HEK293T (cell line): ENCODE data around the gene PTX4.

Experiments used
- CTCF ChIA-PET: fragments of 350-600 bp; formaldehyde crosslinking; extraction: SDS; loops from one replicate; lab custom pipeline; 2021; ENCODE audit warnings: antibody characterized with exemption, inconsistent platforms; lab: Yijun Ruan, JAX
- POLR2A ChIA-PET: fragments of 350-600 bp; formaldehyde crosslinking; extraction: SDS; loops from one replicate; lab custom pipeline; 2020; ENCODE audit warnings: antibody characterized with exemption, inconsistent platforms; lab: Yijun Ruan, JAX
- DNase-seq: peaks from one replicate; pipeline ENCODE4 v3.0.0; 2012; ENCODE audit warnings: mixed read lengths; ENCODE audit errors: extremely low spot score
- ARNT ChIP-seq: fragments of 450-650 bp; IDR thresholded peaks from 2 replicates; pipeline ENCODE4 v1.6.1; 2017; ENCODE audit warnings: mild to moderate bottlenecking
- BHLHE40 ChIP-seq: fragments of 450-650 bp; IDR thresholded peaks from 2 replicates; pipeline ENCODE4 v1.6.1; 2016; ENCODE audit warnings: mild to moderate bottlenecking, moderate library complexity, borderline replicate concordance
- CTBP1 ChIP-seq: fragments of 450-650 bp; IDR thresholded peaks from 2 replicates; pipeline ENCODE4 v1.6.1; 2016; ENCODE audit warnings: borderline replicate concordance
- ELF4 ChIP-seq: fragments of 450-650 bp; IDR thresholded peaks from 2 replicates; pipeline ENCODE4 v1.6.1; 2017; ENCODE audit warnings: antibody characterized with exemption
- FOXA1 ChIP-seq: fragments of 450-650 bp; IDR thresholded peaks from 2 replicates; pipeline ENCODE4 v1.6.1; 2016; ENCODE audit warnings: mild to moderate bottlenecking
- FOXK2 ChIP-seq: fragments of 450-650 bp; IDR thresholded peaks from 2 replicates; pipeline ENCODE4 v1.6.1; 2016; ENCODE audit warnings: mild to moderate bottlenecking
- FOXM1 ChIP-seq: fragments of 450-650 bp; IDR thresholded peaks from 2 replicates; pipeline ENCODE4 v1.6.1; 2017; ENCODE audit warnings: mild to moderate bottlenecking, borderline replicate concordance
- HDGF ChIP-seq: fragments of 450-650 bp; IDR thresholded peaks from 2 replicates; pipeline ENCODE4 v1.6.1; 2017; ENCODE audit warnings: antibody characterized with exemption, borderline replicate concordance
- L3MBTL2 ChIP-seq: fragments of 450-650 bp; conservative IDR thresholded peaks from 2 replicates; pipeline ENCODE4 v1.6.1; 2016; ENCODE audit warnings: mild to moderate bottlenecking
- LEF1 ChIP-seq: fragments of 450-650 bp; IDR thresholded peaks from 2 replicates; pipeline ENCODE4 v1.6.1; 2017; ENCODE audit warnings: mild to moderate bottlenecking, borderline replicate concordance
- NFRKB ChIP-seq: fragments of 450-650 bp; IDR thresholded peaks from 2 replicates; pipeline ENCODE4 v1.6.1; 2016; ENCODE audit warnings: mild to moderate bottlenecking, moderate library complexity
- PKNOX1 ChIP-seq: fragments of 450-650 bp; IDR thresholded peaks from 2 replicates; pipeline ENCODE4 v1.6.1; 2016
- SP1 ChIP-seq: fragments of 450-650 bp; IDR thresholded peaks from 2 replicates; pipeline ENCODE4 v1.6.1; 2017
- SUZ12 ChIP-seq: fragments of 450-650 bp; IDR thresholded peaks from 2 replicates; pipeline ENCODE4 v1.6.1; 2016; ENCODE audit warnings: mild to moderate bottlenecking
- TARDBP ChIP-seq: fragments of 450-650 bp; IDR thresholded peaks from 2 replicates; pipeline ENCODE4 v1.6.1; 2016
- ZNF384 ChIP-seq: fragments of 450-650 bp; IDR thresholded peaks from 2 replicates; pipeline ENCODE4 v1.6.1; 2016

PTX4 gene

GRCh38 chr16:1501630-1502029 is 12.9 kb upstream of the PTX4 start:
- ChIA-PET CTCF (no interaction called here), POLR2A (interaction anchor here (2.8 kb wide), 1 partner anchor 8 kb away, joined by 8 read pairs; the partner anchor contains the start of gene TELO2)
- TF ChIP-seq PKNOX1, result no peak
- TF ChIP-seq FOXM1, result no peak
- no peak for TF ChIP-seq CTBP1
- TF ChIP-seq TARDBP, result no peak
- no peak for TF ChIP-seq SUZ12
- no peak for TF ChIP-seq LEF1
- DNase-seq, result no peak

GRCh38 chr16:1500465-1501150 is 11.9 kb upstream of the PTX4 start:
- TF ChIP-seq ZNF384 (no peak), TARDBP (no peak), HDGF (no peak), CTBP1 (no peak), ELF4 (no peak), FOXA1 (no peak), LEF1 (no peak), BHLHE40 (no peak), NFRKB (no peak), PKNOX1 (no peak), FOXM1 (no peak), ARNT (no peak), SUZ12 (no peak), FOXK2 (no peak), SP1 (no peak), L3MBTL2 (no peak)
- CTCF ChIA-PET, result no interaction called here
- DNase-seq, result no peak
- POLR2A ChIA-PET, result no interaction called here

- no peak for TF ChIP-seq FOXA1
- TF ChIP-seq FOXM1, result no peak
- TF ChIP-seq NFRKB, result no peak
- no peak for TF ChIP-seq BHLHE40
- TF ChIP-seq PKNOX1, result no peak
- TF ChIP-seq SP1, result no peak
- TF ChIP-seq ZNF384, result no peak
- TF ChIP-seq ARNT, result no peak
- TF ChIP-seq ELF4, result no peak
- TF ChIP-seq SUZ12, result no peak
- TF ChIP-seq L3MBTL2, result no peak
- POLR2A ChIA-PET, result no interaction called here
- DNase-seq, result no peak
Measured at GRCh38 chr16:1499756-1500464, 11.2 kb upstream of the PTX4 start.

GRCh38 chr16:1498899-1499676 is 10.3 kb upstream of the PTX4 start:
- no peak for DNase-seq
- TF ChIP-seq FOXM1 (no peak), SP1 (no peak), BHLHE40 (no peak), L3MBTL2 (no peak), PKNOX1 (no peak), FOXK2 (no peak), ELF4 (no peak), CTBP1 (no peak), FOXA1 (no peak), SUZ12 (no peak), ZNF384 (no peak), TARDBP (no peak), ARNT (no peak), LEF1 (no peak), HDGF (no peak), NFRKB (no peak)
- CTCF ChIA-PET, result no interaction called here
- POLR2A ChIA-PET, result no interaction called here

More at GRCh38 chr16:1499756-1500464, 11.2 kb upstream of the PTX4 start:
- CTCF ChIA-PET, result no interaction called here

- ChIA-PET POLR2A (no interaction called here), CTCF (no interaction called here)
- TF ChIP-seq CTBP1 (no peak), LEF1 (no peak)
- DNase-seq, result no peak
Measured at GRCh38 chr16:1497014-1497598, 8.4 kb upstream of the PTX4 start.
